Measurements from ENCODE around the gene TAF1B.
"Not testable (repeated sequence)": the region's sequence is repeated elsewhere in the genome, so short reads cannot be mapped to it uniquely, and the experiment has no call there.

TAF1B gene

DNA sequence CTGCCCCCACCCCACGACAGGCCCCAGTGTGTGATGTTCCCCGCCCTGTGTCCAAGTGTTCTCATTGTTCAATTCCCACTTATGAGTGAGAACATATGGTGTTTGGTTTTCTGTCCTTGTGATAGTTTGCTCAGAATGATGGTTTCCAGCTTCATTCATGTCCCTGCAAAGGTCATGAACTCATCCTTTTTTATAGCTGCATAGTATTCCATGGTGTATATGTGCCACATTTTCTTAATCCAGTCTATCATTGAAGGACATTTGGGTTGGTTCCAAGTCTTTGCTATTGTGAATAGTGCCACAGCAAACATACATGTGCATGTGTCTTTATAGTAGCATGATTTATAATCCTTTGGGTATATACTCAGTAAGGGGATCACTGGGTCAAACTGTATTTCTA, 83.7 kb downstream of the TAF1B start:
- not testable (repeated sequence) for H3K27ac ChIP-seq (ENCODE audit: low read depth, low read length); H3K4me3 ChIP-seq (ENCODE audit: low read depth in 1 of 5, low read length in 5 of 5); H3K4me1 ChIP-seq (ENCODE audit: control insufficient read depth in 5 of 5, insufficient read depth in 5 of 5, low read length in 5 of 5); H3K9me3 ChIP-seq (ENCODE audit: control insufficient read depth in 5 of 5, low read length in 5 of 5); H3K27me3 ChIP-seq (ENCODE audit: control insufficient read depth in 5 of 5, insufficient read depth in 4 of 5, low read length in 5 of 5); H3K36me3 ChIP-seq (ENCODE audit: control insufficient read depth in 5 of 5, insufficient read depth in 5 of 5, low read length in 5 of 5); H3K9ac ChIP-seq (ENCODE audit: low read length in 5 of 5)

GRCh38 chr2:9937258-9937657, 94.0 kb downstream of the TAF1B start:
- Histone ChIP-seq H3K9me3 (ENCODE audit: control insufficient read depth in 5 of 5, low read length in 5 of 5) (no peaks in the 10 kb centered on the region), H3K27ac (ENCODE audit: low read depth, low read length) (no peak overlapping the region), H3K27me3 (ENCODE audit: control insufficient read depth in 5 of 5, insufficient read depth in 4 of 5, low read length in 5 of 5) (peaks cover 0 to 2% (median 0%) of the 10 kb centered on the region in 5 donors)

DNA sequence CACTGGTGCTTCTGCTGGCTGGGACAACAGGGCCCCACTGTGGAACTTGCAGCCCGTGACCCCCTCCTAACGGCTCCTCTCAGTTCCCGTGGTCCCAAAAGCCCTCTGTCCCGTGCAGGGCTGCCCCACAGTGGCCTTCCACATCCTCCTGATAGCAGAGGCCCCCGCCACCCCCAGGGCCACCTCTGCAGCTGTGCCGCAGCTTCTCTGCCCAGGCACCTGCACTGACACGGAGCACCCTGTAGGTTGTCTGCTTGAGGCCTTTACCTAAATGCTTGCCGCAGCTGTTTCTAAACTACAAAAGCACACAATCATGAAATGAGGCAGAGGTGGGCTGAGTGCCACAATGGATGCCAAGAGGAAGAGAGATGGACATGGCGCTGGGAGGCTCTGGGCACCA, 94.7 kb downstream of the TAF1B start:
- no peaks in the 10 kb centered on the region for H3K4me1 ChIP-seq (ENCODE audit: control insufficient read depth in 5 of 5, insufficient read depth in 5 of 5, low read length in 5 of 5)
- peaks cover 0 to 13% (median 7%) of the 10 kb centered on the region in 5 donors for H3K36me3 ChIP-seq (ENCODE audit: control insufficient read depth in 5 of 5, insufficient read depth in 5 of 5, low read length in 5 of 5)
- H3K9ac ChIP-seq (ENCODE audit: low read length in 5 of 5): no peak overlapping the region
- peaks cover 0 to 3% (median 0%) of the 10 kb centered on the region in 5 donors for H3K27me3 ChIP-seq (ENCODE audit: control insufficient read depth in 5 of 5, insufficient read depth in 4 of 5, low read length in 5 of 5)
- no peaks in the 10 kb centered on the region for H3K9me3 ChIP-seq (ENCODE audit: control insufficient read depth in 5 of 5, low read length in 5 of 5)
- no peak overlapping the region for H3K27ac ChIP-seq (ENCODE audit: low read depth, low read length)
- no peak overlapping the region for H3K4me3 ChIP-seq (ENCODE audit: low read depth in 1 of 5, low read length in 5 of 5)

More at GRCh38 chr2:9937258-9937657, 94.0 kb downstream of the TAF1B start:
- H3K4me1 ChIP-seq (ENCODE audit: control insufficient read depth in 5 of 5, insufficient read depth in 5 of 5, low read length in 5 of 5): no peaks in the 10 kb centered on the region
- peaks cover 0 to 20% (median 7%) of the 10 kb centered on the region in 5 donors for H3K36me3 ChIP-seq (ENCODE audit: control insufficient read depth in 5 of 5, insufficient read depth in 5 of 5, low read length in 5 of 5)
- no peak overlapping the region for H3K4me3 ChIP-seq (ENCODE audit: low read depth in 1 of 5, low read length in 5 of 5)
- no peak overlapping the region for H3K9ac ChIP-seq (ENCODE audit: low read length in 5 of 5)

DNA sequence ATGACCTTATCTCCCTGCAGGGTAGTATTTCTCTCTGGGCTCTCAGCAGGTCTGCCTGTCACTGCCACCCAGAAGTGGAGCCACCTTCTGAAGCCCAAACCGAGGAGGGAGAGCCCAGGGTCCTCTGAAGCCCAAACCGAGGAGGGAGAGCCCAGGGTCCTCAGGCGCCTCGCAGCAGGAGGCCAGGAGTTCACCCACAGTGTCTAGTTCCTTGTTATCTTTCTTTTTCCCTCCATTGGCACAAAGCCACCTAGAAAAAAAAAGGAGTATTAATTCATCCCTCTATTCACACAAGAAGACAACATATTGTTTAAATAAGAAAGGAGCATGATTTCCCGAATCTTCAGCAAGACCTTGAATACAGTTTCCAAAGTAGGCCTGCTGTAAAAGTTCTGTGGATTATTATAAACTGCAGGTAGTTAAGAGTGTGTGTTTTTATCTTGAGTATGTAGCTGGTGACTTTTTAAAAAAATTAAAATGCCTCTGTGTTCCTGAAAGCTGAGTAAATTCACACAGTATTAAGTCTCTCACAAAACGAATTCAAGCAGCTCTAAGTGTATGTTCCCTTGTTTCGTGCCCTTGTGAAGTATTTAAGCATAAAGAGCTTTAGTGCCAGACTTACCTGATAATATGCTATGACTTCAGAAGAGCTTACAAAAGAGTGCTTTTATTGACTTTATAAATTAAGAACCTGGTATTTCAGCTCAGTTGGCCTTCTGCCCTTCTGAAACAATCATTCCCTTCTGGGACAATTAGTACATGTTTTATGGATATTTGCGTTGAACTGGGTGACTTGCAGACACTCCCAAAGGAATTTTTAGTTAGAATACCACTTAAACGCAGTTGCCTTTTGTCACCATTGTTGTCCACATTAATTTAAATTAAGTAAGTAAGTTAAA, 96.6 kb downstream of the TAF1B start:
- peaks cover 0 to 6% (median 0%) of the 10 kb centered on the region in 5 donors for H3K27me3 ChIP-seq (ENCODE audit: control insufficient read depth in 5 of 5, insufficient read depth in 4 of 5, low read length in 5 of 5)
- no peaks in the 10 kb centered on the region for H3K9me3 ChIP-seq (ENCODE audit: control insufficient read depth in 5 of 5, low read length in 5 of 5)
- no peak overlapping the region for H3K9ac ChIP-seq (ENCODE audit: low read length in 5 of 5)
- peaks cover 0 to 3% (median 2%) of the 10 kb centered on the region in 5 donors for H3K36me3 ChIP-seq (ENCODE audit: control insufficient read depth in 5 of 5, insufficient read depth in 5 of 5, low read length in 5 of 5)
- H3K4me3 ChIP-seq (ENCODE audit: low read depth in 1 of 5, low read length in 5 of 5): no peak overlapping the region
- no peak overlapping the region for H3K27ac ChIP-seq (ENCODE audit: low read depth, low read length)
- peaks cover 0 to 1% (median 0%) of the 10 kb centered on the region in 5 donors for H3K4me1 ChIP-seq (ENCODE audit: control insufficient read depth in 5 of 5, insufficient read depth in 5 of 5, low read length in 5 of 5)

GRCh38 chr2:9941196-9941995, 98.1 kb downstream of the TAF1B start:
- no peaks in the 10 kb centered on the region for H3K36me3 ChIP-seq (ENCODE audit: control insufficient read depth in 5 of 5, insufficient read depth in 5 of 5, low read length in 5 of 5)
- H3K4me3 ChIP-seq (ENCODE audit: low read depth in 1 of 5, low read length in 5 of 5): no peak overlapping the region
- H3K9me3 ChIP-seq (ENCODE audit: control insufficient read depth in 5 of 5, low read length in 5 of 5): no peaks in the 10 kb centered on the region
- H3K9ac ChIP-seq (ENCODE audit: low read length in 5 of 5): no peak overlapping the region
- H3K4me1 ChIP-seq (ENCODE audit: control insufficient read depth in 5 of 5, insufficient read depth in 5 of 5, low read length in 5 of 5): peaks cover 0 to 1% (median 0%) of the 10 kb centered on the region in 5 donors
- peaks cover 0 to 18% (median 8%) of the 10 kb centered on the region in 5 donors for H3K27me3 ChIP-seq (ENCODE audit: control insufficient read depth in 5 of 5, insufficient read depth in 4 of 5, low read length in 5 of 5)
- no peak overlapping the region for H3K27ac ChIP-seq (ENCODE audit: low read depth, low read length)

DNA sequence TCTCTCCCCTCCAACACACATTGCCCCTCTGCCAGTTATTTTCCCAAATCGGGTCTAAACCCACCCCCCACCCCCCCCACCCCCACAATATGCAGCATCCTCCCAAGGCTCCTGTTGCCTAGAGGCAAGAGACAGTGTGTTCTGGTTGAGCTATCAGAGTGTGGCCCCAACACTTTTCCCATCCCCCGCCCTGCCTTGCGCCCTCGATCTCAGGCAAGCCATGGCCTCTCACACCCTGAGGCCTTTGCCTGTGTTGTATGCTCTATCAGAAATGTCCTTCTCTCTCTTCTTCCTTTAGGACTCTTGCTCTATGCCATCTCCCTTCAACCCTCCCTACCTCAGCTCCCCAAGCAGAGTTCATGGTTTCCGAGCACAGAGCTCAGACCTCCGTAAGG, 98.7 kb downstream of the TAF1B start:
- Histone ChIP-seq H3K9ac (ENCODE audit: low read length in 5 of 5) (no peak overlapping the region), H3K9me3 (ENCODE audit: control insufficient read depth in 5 of 5, low read length in 5 of 5) (no peaks in the 10 kb centered on the region), H3K4me1 (ENCODE audit: control insufficient read depth in 5 of 5, insufficient read depth in 5 of 5, low read length in 5 of 5) (peaks cover 0 to 1% (median 0%) of the 10 kb centered on the region in 5 donors), H3K27me3 (ENCODE audit: control insufficient read depth in 5 of 5, insufficient read depth in 4 of 5, low read length in 5 of 5) (peaks cover 0 to 19% (median 8%) of the 10 kb centered on the region in 5 donors), H3K4me3 (ENCODE audit: low read depth in 1 of 5, low read length in 5 of 5) (no peak overlapping the region), H3K27ac (ENCODE audit: low read depth, low read length) (no peak overlapping the region), H3K36me3 (ENCODE audit: control insufficient read depth in 5 of 5, insufficient read depth in 5 of 5, low read length in 5 of 5) (no peaks in the 10 kb centered on the region)

GRCh38 chr2:9944330-9944758, 101.1 kb downstream of the TAF1B start:
- H3K27ac ChIP-seq (ENCODE audit: low read depth, low read length): no peak overlapping the region
- peaks cover 0 to 1% (median 0%) of the 10 kb centered on the region in 5 donors for H3K4me1 ChIP-seq (ENCODE audit: control insufficient read depth in 5 of 5, insufficient read depth in 5 of 5, low read length in 5 of 5)
- H3K9ac ChIP-seq (ENCODE audit: low read length in 5 of 5): no peak overlapping the region
- H3K36me3 ChIP-seq (ENCODE audit: control insufficient read depth in 5 of 5, insufficient read depth in 5 of 5, low read length in 5 of 5): no peaks in the 10 kb centered on the region
- H3K4me3 ChIP-seq (ENCODE audit: low read depth in 1 of 5, low read length in 5 of 5): no peak overlapping the region
- H3K27me3 ChIP-seq (ENCODE audit: control insufficient read depth in 5 of 5, insufficient read depth in 4 of 5, low read length in 5 of 5): peaks cover 0 to 19% (median 8%) of the 10 kb centered on the region in 5 donors
- H3K9me3 ChIP-seq (ENCODE audit: control insufficient read depth in 5 of 5, low read length in 5 of 5): no peaks in the 10 kb centered on the region

DNA sequence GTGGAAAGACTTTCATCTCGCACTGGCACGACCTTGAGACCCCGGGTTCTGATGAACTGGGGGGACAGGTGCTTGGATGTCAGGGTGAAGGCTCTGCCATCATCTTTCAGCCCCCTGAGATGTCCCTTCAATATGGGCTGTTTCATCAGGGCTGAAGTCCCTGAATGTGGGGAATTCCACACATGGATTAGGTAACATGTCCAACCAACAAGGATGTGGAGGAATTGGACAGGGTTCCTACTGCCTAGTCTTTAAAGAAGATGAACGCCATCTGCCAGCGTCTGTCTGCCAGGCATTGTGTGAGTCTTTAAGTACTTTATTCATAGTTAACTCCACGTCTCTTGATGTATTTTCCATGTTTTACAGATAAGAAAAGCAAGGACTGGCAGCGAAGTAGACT, 102.3 kb downstream of the TAF1B start:
- no peak overlapping the region for H3K27ac ChIP-seq (ENCODE audit: low read depth, low read length)
- H3K36me3 ChIP-seq (ENCODE audit: control insufficient read depth in 5 of 5, insufficient read depth in 5 of 5, low read length in 5 of 5): no peaks in the 10 kb centered on the region
- no peaks in the 10 kb centered on the region for H3K9me3 ChIP-seq (ENCODE audit: control insufficient read depth in 5 of 5, low read length in 5 of 5)
- peaks cover 0 to 4% (median 1%) of the 10 kb centered on the region in 5 donors for H3K4me1 ChIP-seq (ENCODE audit: control insufficient read depth in 5 of 5, insufficient read depth in 5 of 5, low read length in 5 of 5)
- no peak overlapping the region for H3K9ac ChIP-seq (ENCODE audit: low read length in 5 of 5)
- H3K4me3 ChIP-seq (ENCODE audit: low read depth in 1 of 5, low read length in 5 of 5): no peak overlapping the region
- peaks cover 0 to 19% (median 8%) of the 10 kb centered on the region in 5 donors for H3K27me3 ChIP-seq (ENCODE audit: control insufficient read depth in 5 of 5, insufficient read depth in 4 of 5, low read length in 5 of 5)

GRCh38 chr2:9946076-9946475, 102.8 kb downstream of the TAF1B start:
- Histone ChIP-seq H3K36me3 (ENCODE audit: control insufficient read depth in 5 of 5, insufficient read depth in 5 of 5, low read length in 5 of 5) (no peaks in the 10 kb centered on the region), H3K4me1 (ENCODE audit: control insufficient read depth in 5 of 5, insufficient read depth in 5 of 5, low read length in 5 of 5) (peaks cover 0 to 9% (median 1%) of the 10 kb centered on the region in 5 donors), H3K4me3 (ENCODE audit: low read depth in 1 of 5, low read length in 5 of 5) (no peak overlapping the region), H3K9ac (ENCODE audit: low read length in 5 of 5) (no peak overlapping the region), H3K27me3 (ENCODE audit: control insufficient read depth in 5 of 5, insufficient read depth in 4 of 5, low read length in 5 of 5) (peaks cover 0 to 19% (median 8%) of the 10 kb centered on the region in 5 donors), H3K9me3 (ENCODE audit: control insufficient read depth in 5 of 5, low read length in 5 of 5) (no peaks in the 10 kb centered on the region), H3K27ac (ENCODE audit: low read depth, low read length) (no peak overlapping the region)

DNA sequence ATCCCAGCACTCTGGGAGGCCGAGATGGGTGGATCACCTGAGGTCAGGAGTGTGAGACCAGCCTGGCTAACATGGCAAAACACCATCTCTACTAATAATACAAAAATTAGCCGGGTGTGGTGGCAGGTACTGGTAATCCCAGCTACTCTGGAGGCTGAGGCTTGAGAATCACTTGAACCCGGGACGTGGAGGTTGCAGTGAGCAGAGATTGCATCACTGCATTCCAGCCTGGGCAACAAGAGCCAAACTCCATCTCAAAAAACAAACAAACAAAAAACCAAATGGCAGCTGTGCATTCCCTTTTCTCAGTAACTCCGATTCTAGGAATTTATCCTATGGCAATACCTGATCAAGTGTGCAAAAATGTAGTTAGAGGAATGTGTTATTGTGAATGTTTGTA, 103.5 kb downstream of the TAF1B start:
- Histone ChIP-seq H3K4me1 (ENCODE audit: control insufficient read depth in 5 of 5, insufficient read depth in 5 of 5, low read length in 5 of 5) (peaks cover 0 to 9% (median 1%) of the 10 kb centered on the region in 5 donors), H3K9ac (ENCODE audit: low read length in 5 of 5) (no peak overlapping the region), H3K27me3 (ENCODE audit: control insufficient read depth in 5 of 5, insufficient read depth in 4 of 5, low read length in 5 of 5) (peaks cover 0 to 19% (median 8%) of the 10 kb centered on the region in 5 donors), H3K9me3 (ENCODE audit: control insufficient read depth in 5 of 5, low read length in 5 of 5) (no peaks in the 10 kb centered on the region), H3K4me3 (ENCODE audit: low read depth in 1 of 5, low read length in 5 of 5) (no peak overlapping the region), H3K27ac (ENCODE audit: low read depth, low read length) (no peak overlapping the region), H3K36me3 (ENCODE audit: control insufficient read depth in 5 of 5, insufficient read depth in 5 of 5, low read length in 5 of 5) (no peaks in the 10 kb centered on the region)
